Loucy (cell line): ENCODE measurements around the gene SLC29A4.

ENCODE experiments used
- CTCF ChIP-seq: fragments of 200-600 bp; sonication (generic); conservative IDR thresholded peaks from 2 replicates; pipeline ENCODE4 v1.5.1; 2014; ENCODE audit warnings: mild to moderate bottlenecking, antibody characterized with exemption, low read length
- EZH2phosphoT487 ChIP-seq: fragments of 200-600 bp; IDR thresholded peaks from 2 replicates; pipeline ENCODE4 v1.6.1; 2018; ENCODE audit warnings: antibody characterized with exemption, mild to moderate bottlenecking, moderate library complexity, borderline replicate concordance

- no peak for TF ChIP-seq CTCF
- TF ChIP-seq EZH2phosphoT487 = no peak
Observed at GRCh38 chr7:5234852-5235831, 47.6 kb upstream of the SLC29A4 start.
